IPS-NIHi7 (cell line): ENCODE results near the gene SURF1.
A peak's percentile ranks its signal among the peaks of the same experiment; 100 is the strongest.
"Not testable (repeated sequence)": the region's sequence is repeated elsewhere in the genome, so short reads cannot be mapped to it uniquely, and the experiment has no call there.

Experiments used
- DNase-seq: peaks from one replicate; pipeline ENCODE4 v3.0.0; 2012; ENCODE audit warnings: mixed read lengths; ENCODE audit errors: extremely low spot score

SURF1 gene

DNA sequence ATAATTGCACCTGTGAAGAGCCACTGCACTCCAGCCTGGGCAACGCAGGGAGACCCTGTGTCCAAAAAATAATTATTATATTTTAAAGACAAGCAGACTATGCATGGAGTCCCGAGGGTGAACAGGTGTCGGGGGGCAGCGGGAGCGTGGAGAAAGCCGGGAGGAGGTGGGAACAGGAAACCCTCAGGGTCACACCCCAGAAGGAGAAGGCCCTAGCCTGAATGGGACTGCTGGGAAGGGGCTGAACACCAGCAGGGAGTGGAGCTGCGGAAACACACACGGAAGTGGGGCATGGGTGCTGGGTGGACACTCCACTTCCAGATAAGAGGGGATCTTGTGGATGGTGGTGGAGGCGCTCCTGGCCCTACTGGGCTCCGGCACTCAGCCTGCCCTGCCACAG lies 33.1 kb downstream of the SURF1 start:
- no peak for DNase-seq

DNA sequence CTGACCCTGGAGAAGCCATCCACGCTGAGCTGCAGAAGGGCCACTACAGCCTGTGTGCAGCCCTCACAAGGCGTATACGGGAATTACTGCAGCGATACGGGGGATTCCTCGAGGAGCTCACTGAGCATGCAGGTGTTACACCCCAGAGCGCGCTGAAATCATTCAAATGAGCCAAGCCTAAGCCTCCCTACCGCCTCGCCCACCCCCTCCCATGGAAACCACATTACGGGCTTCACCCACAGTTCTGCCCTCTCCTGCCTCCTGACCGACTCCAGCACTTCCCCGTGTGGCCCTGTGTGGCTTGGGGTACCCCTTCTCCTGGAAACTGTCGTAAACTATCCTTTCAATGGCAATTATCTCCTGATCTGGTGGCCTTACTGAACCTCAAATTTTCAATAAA lies 33.6 kb downstream of the SURF1 start:
- DNase-seq: no peak

DNA sequence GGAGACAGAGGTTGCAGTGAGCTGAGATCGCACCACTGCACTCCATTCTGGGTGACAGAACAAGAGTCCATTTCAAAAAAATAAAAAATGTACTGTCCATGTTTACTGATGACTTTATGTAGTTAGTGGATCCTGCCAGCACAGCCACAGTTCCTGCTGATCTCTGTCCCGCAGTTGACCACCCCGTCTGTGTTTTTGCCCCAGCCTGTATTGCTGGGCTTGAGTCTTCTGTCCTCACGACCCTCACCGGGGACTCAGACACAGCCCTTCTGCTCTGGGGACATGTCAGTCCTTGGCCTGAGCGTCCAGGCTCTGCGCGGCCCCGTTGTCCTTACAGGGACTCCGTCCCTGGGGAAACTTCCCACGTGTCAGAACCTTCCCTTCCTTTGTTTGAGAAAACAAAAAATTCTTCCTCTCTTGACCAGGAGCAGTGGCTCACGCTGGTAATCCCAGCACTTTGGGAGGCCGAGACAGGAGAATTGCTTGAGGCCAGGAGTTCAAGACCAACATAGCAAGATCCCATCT lies 34.8 kb downstream of the SURF1 start:
- DNase-seq: no peak

DNA sequence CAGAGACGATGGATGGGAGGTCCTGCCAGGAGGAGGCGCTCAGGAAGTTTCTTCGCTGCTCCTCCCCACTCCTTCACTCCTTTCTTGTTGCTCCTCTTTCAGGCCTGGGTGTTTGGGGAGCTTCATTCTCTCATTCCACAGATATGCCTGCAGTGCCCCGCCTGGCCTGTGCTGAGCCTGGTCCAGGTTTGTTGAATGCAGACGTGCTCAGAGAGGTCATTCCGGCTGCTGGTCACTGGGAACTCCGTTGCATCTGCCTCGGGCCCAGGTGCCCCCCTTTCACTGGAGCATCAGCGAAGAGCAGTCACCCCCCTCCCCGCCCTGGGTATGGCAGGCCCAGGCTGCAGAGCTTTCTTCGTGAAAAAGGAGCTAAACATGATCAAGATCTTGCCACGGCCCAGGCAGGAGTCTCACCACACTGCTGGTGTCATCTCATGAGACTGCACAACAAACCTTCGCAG lies 35.8 kb downstream of the SURF1 start:
- DNase-seq: peak; percentile 39

DNA sequence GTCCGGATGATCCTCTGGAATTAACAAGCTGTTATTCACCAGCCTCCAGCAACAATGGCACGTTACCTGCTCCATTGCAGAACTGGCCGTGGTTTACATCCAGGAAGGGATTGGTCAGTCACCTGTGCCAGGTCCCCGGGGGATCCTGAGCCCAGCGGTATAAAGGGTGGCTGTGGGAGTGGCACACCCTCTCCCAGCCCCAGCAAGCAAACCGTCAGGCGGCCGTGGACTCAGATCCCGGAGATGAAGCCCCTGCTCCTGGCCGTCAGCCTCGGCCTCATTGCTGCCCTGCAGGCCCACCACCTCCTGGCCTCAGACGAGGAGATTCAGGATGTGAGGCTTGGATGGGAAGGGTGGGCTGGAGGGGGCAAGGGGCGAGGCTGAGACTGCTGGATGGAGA lies 38.7 kb downstream of the SURF1 start:
- DNase-seq: not testable (repeated sequence)

DNA sequence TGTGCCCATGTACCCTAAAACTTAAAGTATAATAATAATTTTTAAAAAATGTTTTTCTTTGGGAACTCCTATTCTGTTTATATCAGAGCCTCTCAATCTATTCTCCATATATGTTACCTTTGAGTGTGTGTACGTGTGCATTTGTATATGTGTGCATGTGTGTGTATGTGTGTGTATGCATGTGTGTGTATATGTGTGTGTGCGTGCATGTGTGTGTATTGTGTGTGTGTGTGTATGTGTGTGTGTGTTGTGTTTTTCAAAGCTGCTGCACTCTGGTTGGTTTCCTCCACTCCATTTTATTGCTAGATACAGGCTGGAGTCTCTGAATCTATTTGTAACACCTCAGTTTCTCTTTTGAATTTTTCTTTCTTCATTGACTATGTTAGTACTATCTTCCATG lies 40.3 kb downstream of the SURF1 start:
- DNase-seq: no peak

DNA sequence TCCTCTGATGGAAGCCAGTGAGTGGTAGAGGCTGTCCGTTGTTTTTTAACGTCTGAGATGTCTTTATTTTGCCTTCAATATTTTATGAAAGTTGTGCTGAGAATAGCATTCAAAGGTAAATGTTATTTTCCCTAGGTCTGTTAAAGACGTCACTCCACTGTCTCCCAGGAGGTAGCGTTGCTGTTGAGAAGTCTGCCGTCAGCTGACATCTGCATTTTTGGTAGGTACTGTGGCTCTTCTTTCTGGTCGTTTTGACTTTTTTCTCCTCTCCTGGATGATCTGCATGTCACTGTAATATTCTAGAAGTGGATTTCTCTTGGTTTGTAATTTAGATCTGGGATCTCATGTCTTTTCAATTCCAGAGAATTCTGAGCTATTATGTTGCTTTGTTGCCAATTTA lies 46.7 kb downstream of the SURF1 start:
- no peak for DNase-seq

DNA sequence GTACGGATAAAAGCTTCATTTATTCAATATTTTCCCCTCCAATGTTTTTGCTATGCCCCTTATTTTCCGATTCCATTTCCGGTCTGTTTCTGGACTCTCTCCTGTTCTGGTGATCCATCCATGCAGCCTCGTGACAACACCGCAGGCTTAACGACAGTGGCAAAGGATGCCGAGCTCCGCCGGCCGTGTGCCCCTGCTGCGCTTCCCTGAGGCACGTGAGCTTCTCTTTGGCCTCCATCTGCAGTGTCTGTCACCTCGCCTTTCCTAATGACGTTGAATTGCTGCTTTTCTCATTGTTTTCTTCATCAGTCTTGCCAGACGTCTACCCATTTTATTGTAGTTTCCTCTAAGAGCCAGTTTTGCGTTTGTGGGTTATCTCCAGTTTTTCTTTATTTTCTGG lies 49.0 kb downstream of the SURF1 start:
- no peak for DNase-seq

DNA sequence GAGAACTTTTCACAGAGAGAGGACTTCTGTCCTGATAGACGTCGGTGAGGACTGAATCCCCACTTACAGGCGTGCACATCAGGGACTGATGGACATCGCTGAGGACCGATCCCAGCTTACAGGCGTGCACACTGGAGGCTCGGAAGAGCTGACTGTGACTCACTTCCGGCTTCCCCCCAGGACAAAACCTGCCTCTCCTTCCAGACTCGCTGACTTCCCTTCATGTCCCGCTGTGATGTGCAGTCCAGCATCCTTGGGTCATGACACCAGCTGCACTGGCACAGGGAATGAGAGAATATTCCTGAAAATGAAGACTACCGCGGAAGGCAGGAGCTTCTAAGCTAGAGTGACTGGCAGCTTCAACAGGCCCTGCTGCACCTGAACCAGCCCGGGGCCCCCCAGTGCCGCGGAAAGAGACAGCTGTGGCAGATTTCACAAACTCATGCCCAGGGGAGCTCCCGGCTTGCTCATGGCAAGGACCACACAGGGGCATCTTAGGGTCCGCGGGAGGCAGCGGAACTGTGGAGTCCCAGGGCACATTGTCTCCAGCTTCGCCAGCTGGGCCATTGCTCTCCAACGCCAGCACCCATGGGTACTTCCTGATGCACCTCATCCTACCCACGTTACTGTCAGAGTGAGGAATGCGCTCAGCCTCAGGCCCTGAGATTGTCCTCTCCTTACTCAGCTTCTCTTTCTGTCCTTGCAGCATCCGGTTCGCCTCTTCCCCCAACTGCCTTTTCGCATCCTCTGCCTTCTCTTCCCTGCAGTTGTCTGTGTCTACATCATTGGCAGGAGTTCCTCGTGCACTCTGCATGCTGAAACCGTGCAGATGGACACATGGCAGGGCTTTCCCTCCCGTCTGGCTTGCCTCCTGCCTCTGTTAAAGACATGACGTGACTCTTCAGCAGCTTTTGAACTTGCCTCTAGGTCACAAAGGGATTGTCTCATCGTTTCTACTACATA lies 49.8 kb downstream of the SURF1 start:
- DNase-seq: no peak

DNA sequence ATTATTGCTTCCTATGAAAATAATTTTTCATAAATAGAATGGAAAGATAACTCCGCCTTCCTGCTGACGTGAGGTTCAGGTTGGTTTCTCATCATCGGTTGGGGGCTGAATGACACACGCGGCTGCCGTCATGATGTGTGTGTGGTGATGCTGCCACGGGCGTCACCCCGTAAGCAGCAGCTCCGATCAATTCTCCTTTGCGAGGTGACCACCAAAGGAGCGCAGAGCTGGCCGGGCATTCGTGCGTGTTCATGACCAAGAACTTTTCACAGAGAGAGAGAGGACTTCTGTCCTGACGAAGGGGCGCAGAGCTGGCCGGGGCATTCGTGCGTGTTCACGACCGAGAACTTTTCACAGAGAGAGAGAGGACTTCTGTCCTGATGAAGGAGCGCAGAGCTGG lies 50.6 kb downstream of the SURF1 start:
- DNase-seq: no peak

DNA sequence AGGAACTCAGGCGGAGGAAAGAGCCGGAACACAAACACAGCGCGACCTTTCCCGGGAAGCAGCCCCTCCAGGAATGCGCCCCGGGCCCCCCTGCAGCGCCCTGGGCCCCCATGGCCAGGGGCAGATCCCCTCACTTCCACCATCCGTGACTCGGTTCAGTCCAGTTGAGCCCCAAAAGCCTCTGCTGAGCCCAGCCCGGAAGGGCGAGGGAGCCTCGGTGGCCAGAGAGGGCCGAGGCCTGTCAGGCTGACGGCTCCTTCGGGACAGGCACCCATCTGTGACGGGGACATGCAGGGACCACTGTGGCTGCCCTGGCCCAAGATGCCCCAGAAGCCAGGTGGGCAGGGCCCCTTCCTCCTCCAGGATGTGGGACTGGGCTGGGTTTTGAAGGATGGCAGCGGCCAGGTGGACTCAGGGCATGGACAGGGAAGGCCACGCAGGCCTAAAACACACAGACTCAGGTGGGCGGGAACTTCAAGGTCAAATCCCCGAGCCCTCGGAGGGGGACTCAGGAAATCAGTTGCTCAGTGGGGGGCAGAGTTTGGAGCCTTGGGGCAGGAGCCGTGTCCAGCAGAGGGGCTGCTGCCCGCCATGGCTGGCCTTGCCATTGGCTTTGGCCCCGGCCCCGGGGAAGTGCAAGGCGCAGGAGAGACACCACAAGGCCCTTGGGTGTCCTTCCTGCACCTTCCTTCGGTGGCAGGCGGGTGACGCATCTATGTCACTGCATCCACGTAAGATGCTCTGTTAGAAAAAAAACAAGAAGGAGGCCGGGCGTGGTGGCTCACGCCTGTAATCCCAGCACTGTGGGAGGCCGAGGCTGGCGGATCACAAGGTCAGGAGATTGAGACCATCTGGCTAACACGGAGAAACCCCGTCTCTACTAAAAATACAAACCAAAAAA lies 51.6 kb downstream of the SURF1 start:
- no peak for DNase-seq

DNA sequence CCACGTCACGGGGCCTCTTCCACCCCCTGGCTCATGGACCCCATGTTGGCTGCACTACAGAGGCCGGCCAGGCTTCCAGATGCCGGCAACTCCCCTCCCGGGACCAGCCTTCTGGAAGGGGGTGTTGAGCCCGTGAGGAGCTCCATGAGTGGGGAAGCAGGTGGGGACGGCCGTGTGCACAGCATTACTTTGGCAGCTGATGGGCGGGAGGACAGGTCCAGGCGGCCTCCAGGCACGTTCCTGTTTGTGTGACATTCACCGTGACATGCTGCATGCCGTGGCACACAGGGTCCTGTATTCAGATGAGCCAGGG lies 52.2 kb downstream of the SURF1 start:
- no peak for DNase-seq

DNA sequence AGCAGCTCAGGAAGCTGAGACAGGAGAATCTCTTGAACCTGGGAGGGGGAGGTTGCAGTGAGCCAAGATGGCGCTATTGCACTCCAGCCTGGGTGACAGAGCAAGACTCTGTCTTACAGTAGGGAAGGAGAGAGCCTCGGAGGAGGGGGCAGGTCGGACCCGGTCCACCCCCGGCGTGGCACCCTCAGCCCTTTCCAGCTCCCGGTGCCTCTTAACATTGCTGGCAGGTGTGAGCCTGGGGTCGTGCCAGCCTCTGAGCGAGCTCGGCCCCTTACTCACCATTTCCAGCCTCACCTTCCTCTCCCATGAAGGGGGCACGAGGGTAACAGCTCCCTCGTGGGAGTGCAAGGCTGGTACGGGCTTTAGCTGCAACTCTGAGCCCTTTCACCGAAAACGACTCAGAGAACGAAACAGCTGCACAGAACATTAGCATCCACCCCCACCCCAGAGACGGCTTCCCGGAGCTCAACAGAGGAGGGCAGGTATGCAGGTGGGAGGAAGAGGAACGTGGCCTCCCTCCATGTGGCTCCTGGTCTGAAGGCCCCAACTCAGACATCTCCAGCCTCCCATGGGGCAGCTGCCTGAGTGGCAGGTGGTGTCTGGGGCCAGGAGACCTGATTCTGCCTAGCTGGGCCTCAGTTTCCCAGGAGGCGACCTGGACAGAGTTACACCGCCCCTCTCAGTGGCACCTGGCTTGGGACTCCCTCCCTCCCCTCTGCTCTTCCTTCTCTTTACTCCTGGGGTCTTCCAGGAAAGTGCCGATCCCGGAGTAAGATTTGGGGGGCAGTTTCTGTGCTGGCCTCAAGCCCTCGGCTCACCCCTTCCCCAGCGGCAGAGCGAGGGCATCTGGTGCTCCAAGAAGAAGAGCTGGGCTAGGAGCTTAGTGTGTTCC lies 52.8 kb downstream of the SURF1 start:
- no peak for DNase-seq
